AG08395 (cell line): ENCODE results near the gene FN3KRP.
"Not testable (repeated sequence)": the region's sequence is repeated elsewhere in the genome, so short reads cannot be mapped to it uniquely, and the experiment has no call there.

Experiments
- DNase-seq: peaks from one replicate; pipeline ENCODE4 v3.0.0; 2012; ENCODE audit warnings: mixed read lengths, low spot score

Gene FN3KRP

DNA sequence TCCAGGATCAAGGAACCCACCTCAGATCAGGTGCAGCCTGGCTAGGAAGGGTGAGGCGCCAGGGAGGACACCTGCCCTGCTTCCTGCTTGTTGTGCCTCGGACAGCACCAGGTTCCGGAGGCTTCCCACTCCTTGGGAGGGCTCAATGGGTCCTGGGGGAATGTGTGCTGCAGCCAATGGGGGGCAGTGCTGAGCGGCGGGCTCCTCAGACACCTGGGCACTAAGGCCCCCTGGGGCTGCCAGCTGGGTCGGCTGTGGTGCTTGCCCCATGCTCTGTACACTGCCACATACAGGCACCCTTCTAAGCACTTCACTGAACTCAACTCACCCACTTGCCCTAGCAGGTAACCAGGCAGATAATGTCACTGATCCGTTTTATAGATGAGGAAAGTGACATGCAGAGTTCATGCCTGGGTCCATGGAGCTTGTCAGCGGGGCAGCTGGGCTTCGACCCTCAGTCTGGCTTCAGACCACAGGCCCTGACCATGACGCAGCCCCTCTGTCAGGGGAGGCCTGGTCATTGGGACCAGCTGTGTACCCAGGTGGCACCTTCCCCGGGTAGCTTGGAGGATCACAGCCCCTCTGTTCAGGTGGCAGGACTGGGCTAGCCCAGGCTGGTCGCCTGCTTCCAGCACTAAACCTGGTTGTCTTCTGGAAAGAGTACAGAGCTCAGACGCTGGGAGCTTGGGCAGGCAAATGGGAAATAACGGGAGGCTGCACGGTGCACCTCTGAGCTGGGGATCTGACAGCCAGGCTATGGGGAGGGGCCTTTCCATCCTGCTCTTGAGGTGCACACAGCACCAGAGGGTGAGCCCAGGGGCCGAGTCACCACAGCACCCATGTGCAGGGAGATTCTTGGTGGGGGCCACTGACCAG lies 27.1 kb downstream of the FN3KRP start:
- DNase-seq: no peak

GRCh38 chr17:82744736-82745135 lies 28.2 kb downstream of the FN3KRP start:
- DNase-seq: not testable (repeated sequence)

DNA sequence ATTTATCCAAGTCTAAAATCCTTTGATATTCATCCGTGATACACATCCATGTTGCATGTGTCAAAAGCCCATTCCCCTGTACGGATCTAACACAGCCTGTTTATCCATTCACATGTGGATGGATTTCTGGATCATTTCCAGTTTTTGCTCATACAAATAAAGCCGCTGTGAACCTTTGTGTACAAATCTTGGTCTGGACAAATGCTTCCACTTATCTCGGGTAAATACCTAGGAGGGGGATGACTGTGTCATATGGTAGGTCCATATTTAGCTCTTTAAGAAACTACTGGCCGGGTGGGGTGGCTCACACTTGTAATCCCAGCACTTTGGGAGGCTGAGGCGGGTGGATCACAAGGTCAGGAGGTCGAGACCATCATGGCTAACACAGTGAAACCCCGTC lies 29.0 kb downstream of the FN3KRP start:
- no peak for DNase-seq

DNA sequence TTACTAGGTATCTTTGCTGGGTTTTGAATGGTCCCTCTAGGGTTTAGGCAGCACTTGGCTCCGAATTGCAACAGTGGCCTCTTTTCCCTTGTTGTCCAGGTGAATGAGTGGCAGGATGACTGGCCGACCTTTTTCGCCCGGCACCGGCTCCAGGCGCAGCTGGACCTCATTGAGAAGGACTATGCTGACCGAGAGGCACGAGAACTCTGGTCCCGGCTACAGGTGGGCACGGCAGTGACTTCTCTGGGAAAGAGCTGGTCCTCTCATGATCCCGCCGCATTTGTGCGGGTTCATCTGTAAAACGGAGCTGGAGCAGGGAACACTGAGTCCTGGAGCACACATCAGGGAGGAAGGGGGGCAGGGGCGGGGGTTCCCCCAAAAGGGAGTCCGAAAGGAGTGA lies 32.2 kb downstream of the FN3KRP start:
- DNase-seq: no peak

- no peak for DNase-seq
Observed at GRCh38 chr17:82750241-82750908, 33.9 kb downstream of the FN3KRP start.

DNA sequence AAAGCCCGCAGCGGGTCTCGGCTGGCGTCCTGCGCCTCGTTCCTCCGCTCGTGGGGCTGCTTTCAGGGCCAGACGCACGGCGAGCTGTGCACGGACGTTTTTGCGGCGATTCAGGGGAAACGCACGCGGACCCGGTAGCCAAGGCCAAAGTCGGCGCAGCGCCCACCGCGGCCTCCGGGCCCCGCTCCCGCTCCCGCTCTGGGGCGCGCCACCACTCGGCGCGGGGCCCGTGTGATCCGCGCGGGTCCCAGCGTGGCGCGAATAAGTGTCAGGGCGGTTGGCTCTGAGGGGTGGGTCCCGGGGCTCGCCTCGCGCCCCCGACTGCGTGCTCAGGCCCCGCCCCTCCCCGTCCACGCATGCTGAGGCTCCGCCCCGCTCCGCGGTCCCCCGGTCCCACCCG lies 34.7 kb downstream of the FN3KRP start:
- no peak for DNase-seq

DNA sequence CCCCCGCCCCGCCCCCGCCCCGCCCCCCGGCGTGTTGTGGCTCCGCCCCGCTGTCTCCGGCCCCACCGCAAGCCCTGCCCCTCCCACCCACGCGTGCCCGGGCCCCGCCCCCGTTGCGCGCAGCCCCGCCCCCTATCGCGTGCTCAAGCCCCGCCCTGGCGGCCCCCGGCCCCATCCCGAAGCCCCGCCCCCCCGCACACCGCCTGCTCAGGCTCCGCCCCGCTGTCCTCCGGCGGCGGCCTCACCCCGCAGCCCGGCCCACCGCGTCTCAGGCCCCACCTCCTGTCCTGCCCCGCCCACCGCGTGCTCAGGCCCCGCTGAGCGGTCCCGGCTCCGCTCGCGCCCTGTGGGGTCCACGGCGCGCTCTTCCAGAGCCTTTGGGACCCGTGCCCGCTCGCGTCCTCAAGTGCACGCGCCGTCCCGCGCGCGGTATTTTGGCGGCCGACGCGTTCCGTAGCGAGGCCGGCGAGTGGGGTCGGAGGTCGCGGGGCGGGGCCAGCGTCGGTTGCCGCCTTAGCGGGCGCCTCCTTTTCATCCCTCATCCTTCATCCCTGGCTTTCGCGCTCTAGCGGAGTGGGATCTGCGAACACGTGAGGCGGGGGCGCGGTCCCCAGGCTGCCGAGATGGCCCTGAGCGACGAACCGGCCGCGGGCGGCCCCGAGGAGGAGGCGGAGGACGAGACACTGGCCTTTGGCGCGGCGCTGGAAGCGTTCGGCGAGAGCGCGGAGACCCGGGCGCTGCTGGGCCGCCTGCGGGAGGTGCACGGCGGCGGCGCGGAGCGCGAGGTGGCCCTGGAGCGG lies 35.3 kb downstream of the FN3KRP start, which contains the start of gene TBCD:
TBCD (plus strand) TSS at position 495 of the 800 bp plus-strand sequence; CDS start at position 624, 129 bp downstream.
- peak; percentile 99 for DNase-seq

DNA sequence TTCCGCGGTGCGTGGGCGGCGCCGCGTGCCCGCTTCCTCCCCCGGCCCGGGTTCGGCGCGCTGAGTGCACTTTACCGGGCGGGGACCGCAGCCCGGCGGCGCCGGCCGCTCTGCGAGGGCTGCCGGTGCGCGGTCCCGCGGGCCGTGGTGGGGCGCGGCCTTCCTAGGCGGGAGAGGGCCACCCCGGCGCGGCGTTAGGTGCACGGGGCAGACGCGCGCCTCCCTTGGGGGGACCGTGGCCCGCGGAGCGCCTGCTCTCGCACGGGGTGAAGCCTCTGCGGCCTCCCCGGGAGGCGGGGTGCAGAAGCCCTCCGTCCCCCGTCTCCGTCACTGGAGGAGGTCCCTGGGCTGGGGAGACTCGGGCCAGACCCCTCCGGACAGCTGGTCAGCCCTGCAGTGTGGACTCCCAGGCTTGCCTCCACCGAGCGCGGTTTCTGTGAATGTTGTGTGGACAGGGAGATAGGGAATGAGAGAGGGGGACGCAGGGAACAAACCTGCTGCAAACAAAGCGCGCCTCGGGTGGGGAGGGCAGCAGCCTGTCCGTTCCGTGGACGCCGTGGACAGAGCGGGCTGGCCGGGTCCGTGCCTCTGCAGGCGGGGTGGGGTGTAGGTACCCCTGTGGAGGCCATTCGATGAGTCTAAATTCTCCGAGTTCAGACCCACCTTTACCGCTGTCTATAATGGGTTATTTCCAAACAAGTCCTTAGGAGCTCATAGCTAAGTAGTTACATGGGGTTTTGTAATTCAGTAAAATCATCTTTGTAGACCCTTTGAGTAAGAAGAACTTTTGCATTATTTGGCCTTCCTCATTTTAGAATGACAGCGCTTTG lies 36.1 kb downstream of the FN3KRP start:
- peak; percentile 48 for DNase-seq

GRCh38 chr17:82753201-82753464 lies 36.6 kb downstream of the FN3KRP start:
- no peak for DNase-seq

DNA sequence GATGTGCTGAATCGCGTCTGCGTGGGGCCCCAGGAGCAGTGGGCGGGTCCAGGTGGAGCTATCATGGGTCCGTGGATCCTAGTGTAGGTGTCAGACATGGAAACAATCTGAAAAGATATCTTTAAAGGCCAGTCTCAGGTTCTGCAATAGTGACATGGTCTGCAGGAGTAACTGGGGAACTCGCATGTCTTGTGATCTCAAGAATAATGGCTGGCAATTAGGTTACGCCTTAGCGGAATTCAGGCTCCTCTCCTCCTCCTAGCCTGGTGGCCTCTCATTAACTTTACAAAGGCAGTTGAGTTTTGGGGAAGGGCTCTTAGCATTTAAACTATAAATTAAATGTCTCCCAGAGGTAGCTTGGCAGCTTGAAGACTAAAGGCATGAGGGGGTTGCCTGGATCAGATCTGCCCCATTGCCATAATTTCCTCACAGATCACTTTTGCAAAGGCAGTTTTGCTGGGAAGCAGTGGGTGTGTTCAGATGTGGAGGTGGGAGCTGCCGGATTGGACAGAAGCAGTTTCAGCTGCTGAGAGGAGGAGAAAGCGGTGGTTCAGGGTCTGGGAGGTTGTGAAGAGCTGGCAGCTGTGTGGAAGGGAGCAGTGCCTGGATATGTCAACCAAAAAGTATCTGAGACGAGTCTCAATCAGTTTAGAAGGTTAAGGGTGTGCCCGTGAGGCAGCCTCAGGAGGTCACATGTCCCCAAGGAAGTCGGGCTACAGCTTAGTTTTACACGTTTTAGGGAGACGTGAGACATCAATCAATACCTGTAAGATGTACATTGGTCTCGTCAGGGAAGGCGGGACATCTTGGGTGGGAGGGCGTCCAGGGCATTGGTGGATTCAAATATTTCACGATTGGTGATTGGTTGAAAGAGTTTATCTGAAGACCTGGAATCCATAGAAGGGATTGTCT lies 38.0 kb downstream of the FN3KRP start:
- no peak for DNase-seq

- DNase-seq: no peak
Observed at GRCh38 chr17:82756166-82756565, 39.7 kb downstream of the FN3KRP start.

DNA sequence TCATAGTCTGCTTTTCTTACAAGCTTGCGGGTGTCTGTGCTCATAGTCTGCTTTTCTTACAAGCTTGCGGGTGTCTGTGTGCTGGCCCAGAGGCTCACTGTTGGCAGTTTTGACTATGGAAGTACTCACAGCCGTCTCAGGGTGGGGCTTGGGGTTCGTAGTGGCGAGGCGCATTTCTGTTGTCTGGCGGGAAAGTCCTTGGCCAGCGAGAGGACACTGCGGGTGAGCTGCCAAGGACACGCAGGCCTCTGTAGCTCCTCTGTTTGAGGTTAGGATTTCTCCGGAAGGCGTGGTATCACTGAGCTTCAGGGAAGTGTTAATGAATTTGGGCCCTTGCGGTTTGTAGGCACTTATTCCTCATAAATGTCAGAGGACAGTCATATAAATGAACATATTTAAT lies 48.9 kb downstream of the FN3KRP start:
- no peak for DNase-seq

DNA sequence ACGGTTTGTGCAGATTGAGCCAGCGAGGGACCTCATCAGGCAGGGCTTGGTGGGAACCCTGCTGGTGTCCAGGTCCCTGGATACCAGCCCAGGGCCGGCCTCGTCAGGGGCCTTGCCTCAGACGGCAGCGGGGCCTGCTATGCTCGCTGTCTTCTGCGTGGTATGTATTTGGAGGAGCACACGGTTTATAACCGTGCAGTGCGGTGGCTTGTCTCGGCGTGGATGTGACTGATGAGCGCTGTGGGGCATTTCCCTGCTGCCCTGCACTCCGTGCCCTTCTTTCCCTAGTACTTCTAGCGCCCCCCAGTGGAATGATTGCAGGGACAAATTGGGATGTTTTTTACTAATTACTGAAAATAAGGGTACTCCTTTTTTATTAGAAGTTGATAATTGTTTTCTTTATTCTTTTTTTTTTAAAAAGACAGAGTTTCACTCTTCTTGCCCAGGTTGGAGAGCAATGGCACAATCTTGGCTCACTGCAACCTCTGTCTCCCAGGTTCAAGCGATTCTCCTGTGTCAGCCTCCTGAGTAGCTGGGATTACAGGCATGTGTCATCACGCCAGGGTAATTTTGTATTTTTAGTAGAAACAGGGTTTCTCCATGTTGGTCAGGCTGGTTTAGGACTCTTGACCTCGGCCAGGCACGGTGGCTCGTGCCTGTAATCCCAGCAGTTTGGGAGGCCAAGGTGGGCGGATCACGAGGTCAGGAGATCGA lies 50.7 kb downstream of the FN3KRP start:
- peak; percentile 54 for DNase-seq

DNA sequence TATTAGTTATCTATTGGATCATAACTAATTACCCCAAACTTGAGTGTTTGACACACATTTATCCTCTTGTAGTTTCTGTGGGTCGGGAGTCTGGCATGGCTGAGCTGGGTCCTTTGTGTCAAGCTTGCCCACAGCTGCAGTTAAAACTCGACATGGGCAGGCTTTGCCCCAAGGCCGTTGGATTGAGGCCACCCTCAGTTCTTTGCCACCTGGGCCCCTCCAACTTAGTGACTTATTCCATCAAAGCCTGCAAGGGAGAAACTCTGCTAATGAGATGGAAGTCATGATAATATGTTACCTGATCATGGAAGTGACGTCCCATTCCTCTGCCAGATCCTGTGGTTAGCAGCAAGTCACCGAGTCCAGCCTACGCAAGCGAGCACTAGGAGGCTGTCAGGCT lies 52.5 kb downstream of the FN3KRP start:
- no peak for DNase-seq

DNA sequence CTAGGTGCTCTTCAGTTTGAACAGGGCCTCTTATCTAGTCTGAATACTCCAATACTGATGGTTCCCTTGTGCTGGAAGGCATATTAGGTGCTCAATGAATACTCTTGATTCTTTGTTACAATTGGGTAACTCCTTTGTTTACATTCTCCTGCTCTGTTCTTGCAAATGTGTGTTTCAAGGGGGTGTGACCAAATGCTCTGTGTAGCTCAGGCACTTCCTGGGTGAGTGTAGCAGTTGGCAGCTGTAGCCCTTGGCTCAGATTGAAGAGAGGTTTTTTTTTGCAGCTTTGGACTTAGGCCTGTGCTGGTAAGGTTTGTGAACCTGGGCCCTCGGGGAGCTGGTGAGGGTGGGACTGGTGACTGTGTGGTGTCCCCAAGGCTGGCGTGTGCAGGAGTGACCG lies 55.5 kb downstream of the FN3KRP start:
- DNase-seq: peak; percentile 76

DNA sequence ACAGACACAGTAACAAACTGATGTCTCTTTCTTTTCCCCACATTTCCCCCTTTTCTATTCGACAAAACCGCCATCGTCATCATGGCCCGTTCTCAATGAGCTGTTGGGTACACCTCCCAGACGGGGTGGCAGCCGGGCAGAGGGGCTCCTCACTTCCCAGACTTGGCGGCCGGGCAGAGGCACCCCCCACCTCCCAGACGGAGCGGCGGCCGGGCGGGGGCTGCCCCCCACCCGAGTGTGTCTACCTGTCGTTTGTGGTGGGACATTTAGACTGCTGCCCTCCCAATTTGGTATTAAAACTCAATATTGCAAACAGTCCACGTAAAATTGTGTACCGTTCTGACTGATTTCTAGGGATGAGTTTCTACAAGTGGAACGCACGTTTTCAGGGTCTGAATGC lies 58.0 kb downstream of the FN3KRP start:
- DNase-seq: not testable (repeated sequence)

DNA sequence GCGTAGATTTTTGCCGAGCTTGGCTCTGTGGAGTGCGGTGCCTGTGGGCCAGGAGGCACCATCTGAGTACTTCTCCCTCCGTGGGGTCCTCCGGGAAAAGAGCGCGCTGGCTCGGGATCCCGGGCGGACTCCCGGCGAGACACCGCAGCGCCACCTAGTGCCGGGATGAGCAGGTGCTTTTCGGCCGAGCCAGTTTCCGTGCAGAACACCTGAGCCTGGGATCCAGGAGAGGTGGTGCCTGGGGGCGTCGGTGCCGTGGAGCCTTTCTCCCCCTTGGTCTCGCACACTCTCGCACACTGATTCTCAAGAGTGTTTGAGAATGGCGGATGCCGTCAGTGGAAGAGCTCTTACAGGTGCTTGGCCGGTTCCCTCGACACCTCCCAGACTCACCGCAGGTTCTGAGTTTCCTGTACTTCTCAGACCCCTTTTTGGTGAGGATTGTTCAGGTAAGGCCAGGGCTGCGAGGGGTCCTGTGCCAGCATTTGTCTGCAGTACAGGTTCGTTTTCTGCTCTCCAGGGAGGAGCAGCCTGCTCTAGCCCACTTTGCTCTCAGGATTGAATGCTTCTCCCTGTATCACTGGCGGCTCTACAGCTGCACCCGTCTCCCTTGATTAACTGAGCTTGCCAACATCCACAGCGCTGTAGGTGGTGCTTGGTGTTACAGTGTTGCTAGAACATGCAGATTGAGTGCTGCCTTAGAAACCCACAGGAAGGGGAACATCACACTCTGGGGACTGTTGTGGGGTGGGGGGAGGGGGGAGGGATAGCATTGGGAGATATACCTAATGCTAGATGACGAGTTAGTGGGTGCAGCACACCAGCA lies 58.7 kb downstream of the FN3KRP start:
- peak; percentile 79 for DNase-seq

- no peak for DNase-seq
Observed at GRCh38 chr17:82776454-82776853, 59.9 kb downstream of the FN3KRP start.
